ENCODE results near the gene SARDH. TPM values are rescaled to one million over a fixed set of nuclear protein-coding genes. Genes with fewer than 3 reads are reported as not detected.

SARDH gene
- total RNA-seq, 2 donors from 2014 or later: 3.5 to 7.5 TPM

- Mint-ChIP-seq H3K36me3 (no peaks in the 10 kb centered on the region), H3K27ac (no peak overlapping the region), H3K9me3 (no peaks in the 10 kb centered on the region)
- no peak for DNase-seq (ENCODE audit: low spot score in 2 of 2)
- no peak for ATAC-seq
These were observed 7.0 kb downstream of the SARDH start for GRCh38 chr9:133730994-133731715.

GRCh38 chr9:133729617-133730281 lies 8.4 kb downstream of the SARDH start:
- Mint-ChIP-seq H3K36me3 (no peaks in the 10 kb centered on the region), H3K9me3 (no peaks in the 10 kb centered on the region), H3K27ac (no peak overlapping the region)
- DNase-seq (ENCODE audit: low spot score in 2 of 2): no peak
- no peak for ATAC-seq

- no peaks in the 10 kb centered on the region for H3K36me3 Mint-ChIP-seq
- no peaks in the 10 kb centered on the region for H3K9me3 Mint-ChIP-seq
- ATAC-seq (no peak), DNase-seq (ENCODE audit: low spot score in 2 of 2) (no peak)
- no peak overlapping the region for H3K27ac Mint-ChIP-seq
These were observed 9.1 kb downstream of the SARDH start for GRCh38 chr9:133728856-133729616.

- Mint-ChIP-seq H3K36me3 (no peaks in the 10 kb centered on the region), H3K9me3 (no peaks in the 10 kb centered on the region), H3K27ac (no peak overlapping the region)
- DNase-seq (ENCODE audit: low spot score in 2 of 2): peak in 1 of 2 donors; percentile 40
- no peak for ATAC-seq
These were observed 10.2 kb downstream of the SARDH start for GRCh38 chr9:133727876-133728441.

GRCh38 chr9:133727277-133727875 lies 10.8 kb downstream of the SARDH start:
- H3K36me3 Mint-ChIP-seq: no peaks in the 10 kb centered on the region
- ATAC-seq: no peak
- no peaks in the 10 kb centered on the region for H3K9me3 Mint-ChIP-seq
- peak in 1 of 2 donors; percentile 46 for DNase-seq (ENCODE audit: low spot score in 2 of 2)
- H3K27ac Mint-ChIP-seq: no peak overlapping the region

GRCh38 chr9:133726401-133727276 lies 11.5 kb downstream of the SARDH start:
- H3K27ac Mint-ChIP-seq: no peak overlapping the region
- DNase-seq (ENCODE audit: low spot score in 2 of 2) (peak; percentile 50 to 53), ATAC-seq (peak; percentile 66 to 79)
- H3K9me3 Mint-ChIP-seq: no peaks in the 10 kb centered on the region
- no peaks in the 10 kb centered on the region for H3K36me3 Mint-ChIP-seq

GRCh38 chr9:133725886-133726285 lies 12.3 kb downstream of the SARDH start:
- Mint-ChIP-seq H3K36me3 (peaks cover 0 to 3% of the 10 kb centered on the region in 2 donors), H3K27ac (no peak overlapping the region), H3K9me3 (peaks cover 0 to under 1% of the 10 kb centered on the region in 2 donors)
- ATAC-seq (no peak), DNase-seq (ENCODE audit: low spot score in 2 of 2) (peak in 1 of 2 donors; percentile 23)

GRCh38 chr9:133718563-133719315 lies 19.4 kb downstream of the SARDH start:
- ATAC-seq (no peak), DNase-seq (ENCODE audit: low spot score in 2 of 2) (no peak)
- peaks cover 0 to 5% of the 10 kb centered on the region in 2 donors for H3K9me3 Mint-ChIP-seq
- H3K27ac Mint-ChIP-seq: peak overlapping the region; percentile 15 to 33
- peaks cover 0 to 8% of the 10 kb centered on the region in 2 donors for H3K36me3 Mint-ChIP-seq

- no peak for ATAC-seq
- Mint-ChIP-seq H3K9me3 (peaks cover 0 to 5% of the 10 kb centered on the region in 2 donors), H3K27ac (no peak overlapping the region), H3K36me3 (peaks cover 0 to 8% of the 10 kb centered on the region in 2 donors)
- DNase-seq (ENCODE audit: low spot score in 2 of 2): no peak
These were observed 20.8 kb downstream of the SARDH start for GRCh38 chr9:133717113-133718031.

- no peak overlapping the region for H3K27ac Mint-ChIP-seq
- DNase-seq (ENCODE audit: low spot score in 2 of 2): no peak
- ATAC-seq: no peak
- H3K36me3 Mint-ChIP-seq: peaks cover 0 to 8% of the 10 kb centered on the region in 2 donors
- H3K9me3 Mint-ChIP-seq: peaks cover 0 to 5% of the 10 kb centered on the region in 2 donors
These were observed 21.5 kb downstream of the SARDH start for GRCh38 chr9:133716564-133717112.

- peaks cover 0 to 5% of the 10 kb centered on the region in 2 donors for H3K9me3 Mint-ChIP-seq
- ATAC-seq (peak; percentile 35 to 50), DNase-seq (ENCODE audit: low spot score in 2 of 2) (no peak)
- peaks cover 0 to 6% of the 10 kb centered on the region in 2 donors for H3K36me3 Mint-ChIP-seq
- peak overlapping the region in 1 of 2 donors; percentile 37 for H3K27ac Mint-ChIP-seq
These were observed 22.1 kb downstream of the SARDH start for GRCh38 chr9:133715866-133716563.

- H3K27ac Mint-ChIP-seq: peak overlapping the region in 1 of 2 donors; percentile 37
- DNase-seq (ENCODE audit: low spot score in 2 of 2): no peak
- peaks cover 0 to under 1% of the 10 kb centered on the region in 2 donors for H3K36me3 Mint-ChIP-seq
- no peaks in the 10 kb centered on the region for H3K9me3 Mint-ChIP-seq
- ATAC-seq: peak in 1 of 2 donors; percentile 30
These were observed 22.8 kb downstream of the SARDH start for GRCh38 chr9:133715295-133715865.
